Neural crest cell (in vitro differentiated cells): ENCODE results near the gene CIDEC. TPM values are rescaled to one million over a fixed set of nuclear protein-coding genes. Genes with fewer than 3 reads are reported as not detected.

Experiments
- DNase-seq: peaks from one replicate; pipeline ENCODE4 v3.0.0; 2021; ENCODE audit warnings: low read depth, mixed read lengths, low spot score
- H3K27ac Mint-ChIP-seq: one replicate; pipeline ENCODE4 v1.8.0; 2021; ENCODE audit warnings: mild to moderate bottlenecking, mixed read lengths; ENCODE audit not compliant: unreplicated experiment
- H3K27me3 Mint-ChIP-seq: 2 replicates; pipeline ENCODE4 v1.8.0; 2021; ENCODE audit warnings: low read depth, mild to moderate bottlenecking, mixed read lengths
- H3K36me3 Mint-ChIP-seq: 2 replicates; pipeline ENCODE4 v1.8.0; 2021; ENCODE audit warnings: low read depth, mild to moderate bottlenecking, mixed read lengths
- H3K4me1 Mint-ChIP-seq: 2 replicates; pipeline ENCODE4 v1.8.0; 2021; ENCODE audit warnings: mixed read lengths
- H3K4me3 Mint-ChIP-seq: one replicate; pipeline ENCODE4 v1.8.0; 2021; ENCODE audit warnings: mild to moderate bottlenecking, mixed read lengths
- H3K9me3 Mint-ChIP-seq: 2 replicates; pipeline ENCODE4 v1.8.0; 2021; ENCODE audit warnings: mixed read lengths
- CTCF ChIP-seq: fragments of 200-600 bp; sonication (generic); conservative IDR thresholded peaks from 2 replicates; pipeline ENCODE4 v1.5.0; 2021; ENCODE audit warnings: antibody characterized with exemption, mild to moderate bottlenecking
- total RNA-seq: library from RNA; stranded (reverse); gene quantifications from 2 replicates; pipeline ENCODE4 v1.2.1, GENCODE V29; 2021

Gene CIDEC
- total RNA-seq, 1 donor from 2014 or later, result not detected

- H3K27me3 Mint-ChIP-seq, result no peaks in the 10 kb centered on the region
- no peaks in the 10 kb centered on the region for H3K9me3 Mint-ChIP-seq
- H3K27ac Mint-ChIP-seq, result no peak overlapping the region
- no peaks in the 10 kb centered on the region for H3K4me1 Mint-ChIP-seq
- TF ChIP-seq CTCF, result no peak
- H3K36me3 Mint-ChIP-seq, result no peaks in the 10 kb centered on the region
- no peak for DNase-seq
- H3K4me3 Mint-ChIP-seq, result no peak overlapping the region
Observed at GRCh38 chr3:9828801-9829755, 51.0 kb downstream of the CIDEC start.

- H3K27me3 Mint-ChIP-seq, result no peaks in the 10 kb centered on the region
- no peaks in the 10 kb centered on the region for H3K36me3 Mint-ChIP-seq
- H3K27ac Mint-ChIP-seq, result no peak overlapping the region
- no peak overlapping the region for H3K4me3 Mint-ChIP-seq
- DNase-seq, result no peak
- H3K4me1 Mint-ChIP-seq, result no peaks in the 10 kb centered on the region
- no peaks in the 10 kb centered on the region for H3K9me3 Mint-ChIP-seq
- TF ChIP-seq CTCF, result peak; percentile 53
Observed at GRCh38 chr3:9826815-9827573, 53.1 kb downstream of the CIDEC start.

GRCh38 chr3:9825451-9826040, 54.5 kb downstream of the CIDEC start:
- H3K4me1 Mint-ChIP-seq, result no peaks in the 10 kb centered on the region

GRCh38 chr3:9820946-9821345, 59.1 kb downstream of the CIDEC start:
- no peaks in the 10 kb centered on the region for H3K4me1 Mint-ChIP-seq
- no peak for DNase-seq
- H3K4me3 Mint-ChIP-seq, result no peak overlapping the region
- no peak overlapping the region for H3K27ac Mint-ChIP-seq
- H3K36me3 Mint-ChIP-seq, result peaks cover 4% of the 10 kb centered on the region
- no peaks in the 10 kb centered on the region for H3K9me3 Mint-ChIP-seq
- no peaks in the 10 kb centered on the region for H3K27me3 Mint-ChIP-seq
- peak; percentile 50 for TF ChIP-seq CTCF

More at GRCh38 chr3:9825451-9826040, 54.5 kb downstream of the CIDEC start:
- no peak for TF ChIP-seq CTCF
- no peak overlapping the region for H3K27ac Mint-ChIP-seq
- DNase-seq, result no peak
- H3K27me3 Mint-ChIP-seq, result no peaks in the 10 kb centered on the region
- no peak overlapping the region for H3K4me3 Mint-ChIP-seq
- no peaks in the 10 kb centered on the region for H3K9me3 Mint-ChIP-seq
- no peaks in the 10 kb centered on the region for H3K36me3 Mint-ChIP-seq

GRCh38 chr3:9820543-9820942, 59.5 kb downstream of the CIDEC start:
- Mint-ChIP-seq H3K9me3 (no peaks in the 10 kb centered on the region), H3K27me3 (no peaks in the 10 kb centered on the region), H3K4me1 (no peaks in the 10 kb centered on the region), H3K4me3 (no peak overlapping the region), H3K27ac (no peak overlapping the region), H3K36me3 (peaks cover 4% of the 10 kb centered on the region)
- no peak for TF ChIP-seq CTCF
- DNase-seq, result no peak
